ENCODE data around the gene WWOX.

The WWOX gene

DNA sequence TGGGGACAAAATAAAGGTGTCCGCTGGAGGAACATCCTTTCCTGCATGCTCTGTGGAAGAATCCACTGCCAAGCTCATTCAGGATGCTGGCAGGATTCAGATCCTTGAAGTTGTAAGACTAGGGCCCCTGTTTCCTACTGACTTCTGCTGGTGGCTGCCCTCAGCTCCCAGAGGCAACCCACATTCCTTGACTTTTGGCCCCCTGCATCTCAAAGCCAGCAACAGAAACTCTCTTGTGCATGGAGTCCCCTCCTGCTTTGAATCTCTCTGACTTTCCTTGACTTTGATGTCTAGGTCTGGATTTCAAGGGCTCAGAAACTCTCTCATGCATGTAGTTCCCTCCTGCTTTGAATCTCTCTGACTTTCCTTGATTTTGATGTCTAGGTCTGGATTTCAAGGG is 461.5 kb downstream of the WWOX start:
- no peaks in the 10 kb centered on the region for H4K20me1 ChIP-seq (ENCODE audit: insufficient read depth)
- no peaks in the 10 kb centered on the region for H3K36me3 ChIP-seq (ENCODE audit: insufficient read depth)
- no peak overlapping the region for H2AFZ ChIP-seq (ENCODE audit: low read depth)
- no peak overlapping the region for H3K4me2 ChIP-seq
- peaks cover 9% of the 10 kb centered on the region for H3K4me1 ChIP-seq (ENCODE audit: low read depth, poor library complexity, severe bottlenecking)
- TF ChIP-seq, protein P1, sequence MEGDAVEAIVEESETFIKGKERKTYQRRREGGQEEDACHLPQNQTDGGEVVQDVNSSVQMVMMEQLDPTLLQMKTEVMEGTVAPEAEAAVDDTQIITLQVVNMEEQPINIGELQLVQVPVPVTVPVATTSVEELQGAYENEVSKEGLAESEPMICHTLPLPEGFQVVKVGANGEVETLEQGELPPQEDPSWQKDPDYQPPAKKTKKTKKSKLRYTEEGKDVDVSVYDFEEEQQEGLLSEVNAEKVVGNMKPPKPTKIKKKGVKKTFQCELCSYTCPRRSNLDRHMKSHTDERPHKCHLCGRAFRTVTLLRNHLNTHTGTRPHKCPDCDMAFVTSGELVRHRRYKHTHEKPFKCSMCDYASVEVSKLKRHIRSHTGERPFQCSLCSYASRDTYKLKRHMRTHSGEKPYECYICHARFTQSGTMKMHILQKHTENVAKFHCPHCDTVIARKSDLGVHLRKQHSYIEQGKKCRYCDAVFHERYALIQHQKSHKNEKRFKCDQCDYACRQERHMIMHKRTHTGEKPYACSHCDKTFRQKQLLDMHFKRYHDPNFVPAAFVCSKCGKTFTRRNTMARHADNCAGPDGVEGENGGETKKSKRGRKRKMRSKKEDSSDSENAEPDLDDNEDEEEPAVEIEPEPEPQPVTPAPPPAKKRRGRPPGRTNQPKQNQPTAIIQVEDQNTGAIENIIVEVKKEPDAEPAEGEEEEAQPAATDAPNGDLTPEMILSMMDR (conservative IDR thresholded peaks at IDR 0.05; ENCODE audit: low read depth, low read length) = no peak
- no peak overlapping the region for H3K27ac ChIP-seq
- H3K9ac ChIP-seq = no peak overlapping the region
- no peaks in the 10 kb centered on the region for H3K27me3 ChIP-seq (ENCODE audit: insufficient read depth, low read depth)
- H3K4me3 ChIP-seq (IDR thresholded peaks at IDR 0.05; ENCODE audit: insufficient read depth, low read depth, low read length) = no peak overlapping the region
- no peaks in the 10 kb centered on the region for H3K79me2 ChIP-seq (ENCODE audit: insufficient read depth, low read depth)

DNA sequence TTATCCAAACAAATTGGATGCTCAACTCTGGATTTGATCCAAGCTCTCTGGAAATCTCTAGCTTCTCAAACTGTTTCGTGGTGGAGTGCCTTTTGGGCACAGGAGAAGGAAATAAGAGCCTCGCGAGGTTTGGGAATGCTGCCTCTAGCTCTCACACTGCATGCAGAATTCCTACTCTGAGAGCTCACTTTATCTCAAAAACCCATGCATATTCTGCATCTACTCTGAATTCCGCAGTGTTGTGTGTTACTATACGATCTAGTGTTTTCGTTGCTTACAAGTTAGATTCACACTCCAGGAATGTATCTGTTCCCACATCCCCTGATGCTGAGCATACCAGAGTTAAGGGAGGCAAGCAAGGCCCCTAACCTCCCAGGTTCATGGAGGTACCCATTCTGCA is 462.7 kb downstream of the WWOX start:
- Histone ChIP-seq H2AFZ (ENCODE audit: low read depth) (no peak overlapping the region), H3K36me3 (ENCODE audit: insufficient read depth) (no peaks in the 10 kb centered on the region), H3K9ac (no peak overlapping the region), H3K4me3 (IDR thresholded peaks at IDR 0.05; ENCODE audit: insufficient read depth, low read depth, low read length) (no peak overlapping the region), H3K4me2 (no peak overlapping the region), H3K27me3 (ENCODE audit: insufficient read depth, low read depth) (no peaks in the 10 kb centered on the region), H3K4me1 (ENCODE audit: low read depth, poor library complexity, severe bottlenecking) (peaks cover 9% of the 10 kb centered on the region), H3K79me2 (ENCODE audit: insufficient read depth, low read depth) (no peaks in the 10 kb centered on the region), H4K20me1 (ENCODE audit: insufficient read depth) (no peaks in the 10 kb centered on the region), H3K27ac (no peak overlapping the region)
- TF ChIP-seq, protein P1 (conservative IDR thresholded peaks at IDR 0.05; ENCODE audit: low read depth, low read length) = no peak

DNA sequence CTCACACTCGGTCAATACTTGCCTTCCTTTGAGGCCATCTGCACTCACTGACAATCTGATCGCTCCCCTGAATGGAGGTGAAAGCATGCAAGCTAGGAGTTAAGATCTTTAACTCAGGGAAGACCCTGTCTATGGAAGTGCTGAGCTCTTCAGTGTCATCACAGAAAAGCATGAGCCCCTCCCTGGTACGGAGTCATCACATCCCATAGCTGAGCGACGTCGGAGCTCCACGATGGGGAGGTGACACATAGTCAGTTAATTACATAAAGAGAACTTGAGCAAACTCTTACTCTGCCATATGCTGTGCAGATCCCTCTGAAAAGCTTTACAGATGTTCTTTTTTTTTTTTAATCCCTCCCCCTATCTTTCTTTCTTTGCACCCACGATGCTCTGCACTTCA is 463.2 kb downstream of the WWOX start:
- H3K9ac ChIP-seq = no peak overlapping the region
- H3K36me3 ChIP-seq (ENCODE audit: insufficient read depth) = no peaks in the 10 kb centered on the region
- H3K4me1 ChIP-seq (ENCODE audit: low read depth, poor library complexity, severe bottlenecking) = peaks cover 9% of the 10 kb centered on the region
- H3K4me3 ChIP-seq (IDR thresholded peaks at IDR 0.05; ENCODE audit: insufficient read depth, low read depth, low read length) = no peak overlapping the region
- H3K27ac ChIP-seq = no peak overlapping the region
- no peak overlapping the region for H2AFZ ChIP-seq (ENCODE audit: low read depth)
- TF ChIP-seq, protein P1 (conservative IDR thresholded peaks at IDR 0.05; ENCODE audit: low read depth, low read length) = no peak
- no peak overlapping the region for H3K4me2 ChIP-seq
- no peaks in the 10 kb centered on the region for H4K20me1 ChIP-seq (ENCODE audit: insufficient read depth)
- H3K27me3 ChIP-seq (ENCODE audit: insufficient read depth, low read depth) = no peaks in the 10 kb centered on the region
- no peaks in the 10 kb centered on the region for H3K79me2 ChIP-seq (ENCODE audit: insufficient read depth, low read depth)

DNA sequence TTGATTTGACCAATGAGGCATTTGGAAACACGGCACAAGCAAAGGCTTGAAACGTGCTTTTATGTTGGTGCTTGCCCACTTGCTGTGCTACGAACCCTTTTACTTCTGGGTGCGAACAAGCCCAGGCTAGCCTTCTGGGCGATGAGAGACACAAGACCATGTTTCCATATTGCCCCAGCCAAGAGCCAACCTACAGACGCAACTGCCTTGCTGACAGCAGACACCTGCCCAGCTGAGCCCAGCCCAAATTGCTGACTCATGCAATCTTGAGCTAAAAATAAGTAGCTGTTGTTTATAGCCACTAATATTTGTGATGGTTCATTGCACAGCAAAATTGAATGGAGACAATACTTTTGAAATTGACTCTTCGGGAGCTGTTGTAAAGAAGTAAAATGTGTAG is 464.5 kb downstream of the WWOX start:
- H3K9ac ChIP-seq = no peak overlapping the region
- no peak overlapping the region for H3K27ac ChIP-seq
- peaks cover 9% of the 10 kb centered on the region for H3K4me1 ChIP-seq (ENCODE audit: low read depth, poor library complexity, severe bottlenecking)
- H3K79me2 ChIP-seq (ENCODE audit: insufficient read depth, low read depth) = no peaks in the 10 kb centered on the region
- TF ChIP-seq, protein P1 (conservative IDR thresholded peaks at IDR 0.05; ENCODE audit: low read depth, low read length) = no peak
- H3K4me2 ChIP-seq = no peak overlapping the region
- no peaks in the 10 kb centered on the region for H3K27me3 ChIP-seq (ENCODE audit: insufficient read depth, low read depth)
- H3K36me3 ChIP-seq (ENCODE audit: insufficient read depth) = no peaks in the 10 kb centered on the region
- H2AFZ ChIP-seq (ENCODE audit: low read depth) = no peak overlapping the region
- H3K4me3 ChIP-seq (IDR thresholded peaks at IDR 0.05; ENCODE audit: insufficient read depth, low read depth, low read length) = no peak overlapping the region
- no peaks in the 10 kb centered on the region for H4K20me1 ChIP-seq (ENCODE audit: insufficient read depth)

All from KMS-11 (cell line).